Erythroblast (primary cell): ENCODE data around the gene ILK.

Source experiments
- DNase-seq, 2 experiments: peaks; one replicate each; lab custom pipeline; 2025; lab: John Stamatoyannopoulos, UW
- GATA1 ChIP-seq: IDR thresholded peaks from 2 replicates; pipeline ENCODE4 v1.6.1; 2011; ENCODE audit warnings: low read depth, mild to moderate bottlenecking, control low read depth, low read length, moderate library complexity
- POLR2A ChIP-seq: IDR thresholded peaks from 2 replicates; pipeline ENCODE4 v1.6.1; 2011; ENCODE audit warnings: mild to moderate bottlenecking, low read length

The ILK gene

DNA sequence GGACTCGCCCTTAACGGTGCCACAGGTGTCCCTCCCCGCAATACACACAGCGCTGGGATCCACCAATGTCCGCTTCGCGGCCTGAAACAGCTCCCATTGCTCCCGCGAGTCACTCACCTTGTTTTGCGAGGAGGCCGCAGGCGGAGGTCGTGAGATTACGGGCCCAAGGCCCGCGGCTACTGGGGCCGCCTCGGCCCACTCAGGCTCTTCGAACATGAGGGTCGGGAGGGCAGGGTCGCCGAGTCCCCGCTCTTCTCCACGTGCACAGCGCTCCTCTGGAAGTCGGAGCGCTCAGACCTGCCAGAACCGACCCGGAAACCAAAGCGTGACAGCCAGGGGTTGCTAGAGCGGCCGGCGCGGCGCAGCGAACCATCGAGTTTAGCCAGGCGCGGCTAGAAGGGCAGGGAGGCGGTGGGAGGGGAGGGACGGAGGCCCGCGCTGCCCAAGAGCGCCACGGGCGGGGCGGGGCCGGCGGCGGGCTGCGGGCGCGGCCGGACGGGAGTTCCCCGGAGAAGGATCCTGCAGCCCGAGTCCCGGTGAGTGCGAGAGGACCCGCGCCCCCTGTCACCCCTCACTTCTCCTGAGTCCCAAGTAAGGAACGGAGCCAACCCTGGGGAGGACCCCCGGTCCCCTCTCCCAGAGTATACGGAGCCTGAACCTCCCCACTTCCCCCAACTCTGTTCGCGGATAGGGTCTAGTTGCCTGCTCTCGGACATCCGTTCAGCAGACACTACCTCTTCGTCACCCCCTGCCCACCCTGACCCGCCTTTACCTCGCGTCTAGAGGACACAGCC is at the start of gene ILK, which contains the start of gene RRP8:
Gene ILK, plus strand, starts transcription at position 488 of the 794 bp plus-strand sequence. CDS start 498 bp downstream, outside the sequence.
Gene RRP8, minus strand, starts transcription at position 330 of the 794 bp plus-strand sequence. Its CDS starts 114 bp downstream, at position 216.
- DNase-seq = peak; percentile 91 to 95
- TF ChIP-seq GATA1 (no peak), POLR2A (peak; percentile 79)

DNA sequence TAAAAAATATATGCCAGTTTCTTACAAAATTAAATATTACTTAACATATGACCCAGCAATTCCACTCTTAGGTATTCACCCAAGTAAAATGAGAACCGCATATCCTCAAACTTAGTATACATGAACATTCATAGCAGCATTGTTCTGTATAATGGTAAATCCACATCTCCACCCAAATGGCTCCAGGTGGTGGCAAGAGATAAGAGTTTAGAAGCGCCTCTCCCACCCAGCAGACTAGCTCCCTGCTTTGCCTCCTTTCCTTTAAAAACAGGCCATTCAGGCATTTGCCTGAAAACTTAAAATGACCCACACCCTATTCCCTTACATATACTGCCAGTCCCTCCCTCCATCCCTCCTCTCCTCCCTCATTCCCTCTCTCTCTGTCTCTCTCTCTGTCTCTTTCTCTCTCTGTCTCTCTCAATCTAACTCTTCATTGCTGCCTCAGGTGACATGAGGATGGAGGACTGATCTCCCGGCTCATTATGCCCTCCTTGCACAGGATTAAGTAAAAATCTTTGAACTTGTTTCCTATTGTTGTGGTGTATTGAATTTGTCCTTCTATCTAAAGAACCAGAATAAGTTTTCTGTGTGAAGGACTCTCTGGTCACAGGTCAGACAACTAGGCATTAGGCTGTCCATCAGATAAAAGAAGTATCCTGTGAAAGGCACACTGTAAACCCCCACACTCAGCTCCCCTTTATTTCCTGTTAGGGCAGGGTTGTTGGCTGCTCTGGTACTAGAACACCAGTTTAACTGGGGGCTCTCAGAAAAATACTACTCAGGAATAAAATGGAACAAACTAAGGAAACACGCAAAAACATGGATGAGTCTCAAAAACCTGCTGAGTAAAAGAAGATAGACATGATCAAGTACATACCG is 48.5 kb upstream of the ILK start:
- TF ChIP-seq POLR2A (peak; percentile 47), GATA1 (peak; percentile 40)
- peak; percentile 87 to 91 for DNase-seq

DNA sequence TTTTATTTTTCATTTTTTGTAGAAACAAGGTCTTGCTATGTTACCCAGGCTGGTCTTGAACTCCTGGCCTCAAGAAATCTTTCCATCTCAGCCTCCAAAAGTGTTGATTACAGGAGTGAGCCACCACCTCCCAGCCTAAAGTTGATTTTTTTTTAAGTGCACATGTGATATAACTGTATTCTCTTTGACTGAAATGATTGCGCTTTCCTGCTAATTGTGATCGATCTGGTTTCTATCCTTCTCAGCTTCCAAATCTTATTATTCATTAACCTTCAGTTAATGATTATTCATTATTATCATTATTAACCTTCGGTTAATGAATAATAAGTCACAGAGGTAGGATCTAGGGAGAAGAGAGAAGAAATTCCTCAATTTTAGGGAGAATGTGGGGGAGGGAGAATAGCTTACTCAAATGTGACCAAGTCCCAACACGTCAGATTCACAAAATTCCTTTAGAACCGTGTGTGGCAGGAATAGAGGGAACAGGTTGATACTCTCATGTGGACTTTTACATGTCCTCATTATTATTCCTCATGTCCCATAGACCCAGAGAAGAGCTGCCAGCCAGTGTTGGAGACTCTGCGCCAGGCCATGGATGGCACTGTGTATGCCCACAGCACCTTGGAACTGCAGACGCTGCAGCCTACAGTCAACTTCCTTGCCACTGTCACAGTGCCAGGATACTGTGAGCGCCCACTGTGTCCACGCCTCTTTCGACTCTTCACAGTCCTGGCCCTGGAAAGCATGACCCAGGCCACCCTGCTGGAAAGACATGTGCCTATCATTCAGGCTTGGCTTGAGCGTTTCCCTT is 47.2 kb upstream of the ILK start:
- TF ChIP-seq POLR2A (no peak), GATA1 (no peak)

DNA sequence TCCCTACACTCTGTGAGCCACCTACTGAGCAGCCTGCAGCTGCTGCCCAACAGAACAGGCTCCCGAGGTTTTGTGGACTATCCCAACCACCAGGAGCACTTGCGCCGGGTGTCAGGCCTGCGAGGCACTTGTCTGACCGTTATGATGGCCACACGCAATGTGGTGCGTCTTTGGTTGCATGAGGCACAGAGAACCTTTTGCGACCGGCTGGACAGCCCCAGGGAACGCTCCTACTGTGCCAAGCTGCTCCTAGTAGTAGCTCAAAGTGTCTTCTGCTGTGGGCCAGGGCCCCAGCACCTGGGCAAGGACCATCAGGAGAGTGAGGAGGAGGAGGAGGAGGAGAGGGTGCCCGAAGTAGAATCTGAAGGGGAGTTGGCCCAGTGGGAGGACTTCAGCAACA is 46.5 kb upstream of the ILK start:
- no peak for DNase-seq

More for the DNA sequence above, 47.2 kb upstream of the ILK start:
- no peak for DNase-seq

DNA sequence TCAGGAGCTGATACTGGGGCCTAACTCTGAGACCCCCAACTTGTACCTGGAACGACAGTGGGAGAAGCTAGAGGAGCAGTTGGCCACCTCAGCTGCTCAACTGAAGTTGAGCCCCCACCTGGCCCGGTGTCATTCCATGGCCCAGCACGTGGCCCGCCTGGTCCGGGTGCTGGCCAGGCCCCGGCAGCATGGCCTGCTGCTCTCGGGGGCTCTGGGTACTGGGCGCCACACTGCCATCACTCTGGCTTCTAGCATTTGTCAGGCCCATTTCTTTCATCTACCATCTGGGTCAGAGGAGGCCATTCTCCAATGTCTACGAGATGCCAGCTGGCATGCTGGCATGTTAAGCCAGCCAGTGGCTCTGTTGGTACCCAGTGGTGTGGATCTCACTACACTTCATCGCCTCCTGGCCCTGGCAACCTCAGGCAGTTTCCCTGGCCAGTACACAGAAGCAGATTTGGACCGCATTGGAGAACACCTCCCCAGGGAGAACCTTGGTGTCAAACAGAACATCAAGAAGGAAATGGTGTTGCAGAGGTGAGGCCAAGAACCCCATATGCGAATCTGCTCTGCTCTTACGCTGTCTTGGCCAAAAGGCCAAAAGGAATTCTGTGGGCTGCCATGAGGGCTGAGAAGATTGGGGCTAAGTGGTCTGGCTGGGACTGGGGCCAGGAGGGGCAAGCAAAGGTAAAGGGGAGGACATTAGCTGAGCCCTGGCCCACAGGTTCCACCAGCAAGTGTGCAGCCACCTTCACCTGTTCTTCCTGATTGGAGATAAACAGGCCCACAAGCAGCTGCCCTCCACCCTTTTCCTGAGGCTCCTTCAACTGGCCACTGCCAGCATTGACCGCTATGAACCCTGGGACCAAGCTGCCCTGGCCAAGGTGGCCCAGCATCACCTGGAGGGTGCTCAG is 45.6 kb upstream of the ILK start:
- TF ChIP-seq GATA1 = no peak
- no peak for TF ChIP-seq POLR2A
- no peak for DNase-seq

More for the DNA sequence above, 46.5 kb upstream of the ILK start:
- no peak for TF ChIP-seq GATA1
- TF ChIP-seq POLR2A = no peak

DNA sequence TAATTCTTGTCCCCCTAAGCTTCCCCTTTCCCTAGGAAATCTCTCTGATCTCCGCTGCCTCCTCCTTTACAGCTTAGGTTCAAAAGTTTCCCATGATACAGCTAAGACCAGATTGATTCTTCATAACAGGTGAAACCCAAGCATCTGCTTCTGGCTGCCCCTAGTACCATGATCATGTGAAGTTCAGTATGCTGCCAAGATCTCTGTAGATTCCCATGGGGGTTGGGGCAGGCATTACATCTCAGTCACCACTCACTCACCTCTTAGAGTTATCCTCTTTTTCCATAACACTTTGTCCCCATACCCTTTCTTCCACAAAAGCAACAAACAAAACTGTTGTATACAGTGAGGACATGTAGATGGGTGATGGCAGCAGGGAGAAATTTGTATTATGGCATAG is 44.2 kb upstream of the ILK start:
- TF ChIP-seq GATA1 (no peak), POLR2A (no peak)
- no peak for DNase-seq

DNA sequence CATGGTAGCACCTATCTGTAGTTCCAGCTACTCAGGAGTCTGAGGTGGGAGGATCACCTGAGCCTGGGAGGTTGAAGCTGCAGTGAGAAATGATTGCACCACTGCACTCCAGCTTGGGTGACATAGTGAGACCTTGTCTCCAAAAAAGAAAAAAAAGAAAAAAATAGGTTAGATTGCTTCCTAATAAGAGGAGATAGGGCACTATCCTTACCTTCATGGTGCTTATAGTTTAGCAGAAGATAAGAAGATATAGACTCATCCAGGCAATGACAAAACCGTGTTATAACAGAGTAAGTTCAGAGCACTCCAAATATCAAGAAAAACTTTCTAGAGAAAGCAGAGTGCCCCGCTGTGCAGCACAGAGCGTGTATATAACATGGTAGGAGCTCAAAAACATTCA is 42.3 kb upstream of the ILK start:
- TF ChIP-seq GATA1 = no peak
- TF ChIP-seq POLR2A = no peak
- no peak for DNase-seq

DNA sequence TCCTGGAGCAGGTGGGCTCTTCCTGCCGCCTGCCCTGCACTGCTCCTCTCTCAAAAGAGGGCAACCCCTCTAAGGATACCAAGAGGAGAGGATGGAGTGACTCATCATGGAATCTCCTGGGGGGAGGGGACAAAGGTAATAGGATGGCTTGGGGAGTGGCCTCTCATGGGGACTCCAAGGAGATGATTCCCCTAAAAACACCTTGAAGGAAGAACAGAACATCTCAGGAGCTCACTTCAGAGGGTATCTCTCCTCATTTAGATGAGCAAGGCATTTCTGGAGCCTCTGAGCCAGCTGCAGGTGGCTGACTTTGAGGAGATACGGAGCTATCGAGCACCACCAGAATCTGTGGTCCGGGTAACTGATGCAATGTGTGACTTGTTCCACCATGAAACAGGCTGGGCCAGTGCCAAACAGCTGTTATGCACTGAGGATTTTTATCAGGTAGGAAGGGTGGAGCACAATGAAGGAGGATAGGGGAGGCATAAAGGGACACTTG is 40.4 kb upstream of the ILK start:
- DNase-seq = peak; percentile 82 to 84
- TF ChIP-seq GATA1 = no peak
- no peak for TF ChIP-seq POLR2A

DNA sequence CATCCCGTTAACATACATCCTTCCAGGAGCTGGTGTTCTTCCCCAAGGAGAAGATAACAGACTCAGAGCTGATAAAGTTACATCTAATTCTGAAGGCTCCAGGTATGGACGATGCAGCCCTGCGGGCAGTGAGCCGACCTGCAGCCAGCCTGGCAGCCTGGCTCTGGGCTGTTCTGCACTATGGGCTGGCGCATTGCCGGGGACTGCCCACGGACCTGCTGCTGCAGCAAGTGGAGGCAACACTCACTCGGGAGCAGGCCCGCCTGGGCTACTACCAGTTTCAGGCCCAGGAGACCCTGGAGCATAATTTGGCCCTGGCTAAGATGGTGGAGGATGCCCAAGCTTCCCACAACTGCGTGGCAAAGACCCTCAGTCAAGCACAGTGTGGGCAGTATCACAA is 39.9 kb upstream of the ILK start:
- DNase-seq = no peak
- TF ChIP-seq GATA1 (no peak), POLR2A (no peak)

DNA sequence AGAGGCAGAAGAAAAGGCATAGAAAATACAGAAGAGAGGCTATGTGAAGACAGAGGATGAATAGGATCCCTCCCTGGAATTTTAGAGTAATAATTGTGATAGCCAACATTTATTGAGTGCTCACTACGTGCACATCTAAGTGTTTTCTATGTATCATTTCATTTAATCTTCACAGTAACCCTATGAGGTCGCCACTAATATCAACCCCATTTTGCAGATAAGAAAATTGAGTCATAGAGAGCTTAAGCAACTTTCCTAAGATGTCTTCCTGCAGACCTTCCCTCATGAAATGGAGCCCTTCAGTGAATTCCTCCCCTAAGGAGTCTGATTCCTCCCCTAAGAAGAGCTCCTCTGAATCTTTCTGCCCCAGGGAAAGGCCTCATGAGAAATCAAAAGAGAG is 38.2 kb upstream of the ILK start:
- DNase-seq = peak in 1 of 2 experiments; percentile 23
- no peak for TF ChIP-seq GATA1
- TF ChIP-seq POLR2A = no peak

DNA sequence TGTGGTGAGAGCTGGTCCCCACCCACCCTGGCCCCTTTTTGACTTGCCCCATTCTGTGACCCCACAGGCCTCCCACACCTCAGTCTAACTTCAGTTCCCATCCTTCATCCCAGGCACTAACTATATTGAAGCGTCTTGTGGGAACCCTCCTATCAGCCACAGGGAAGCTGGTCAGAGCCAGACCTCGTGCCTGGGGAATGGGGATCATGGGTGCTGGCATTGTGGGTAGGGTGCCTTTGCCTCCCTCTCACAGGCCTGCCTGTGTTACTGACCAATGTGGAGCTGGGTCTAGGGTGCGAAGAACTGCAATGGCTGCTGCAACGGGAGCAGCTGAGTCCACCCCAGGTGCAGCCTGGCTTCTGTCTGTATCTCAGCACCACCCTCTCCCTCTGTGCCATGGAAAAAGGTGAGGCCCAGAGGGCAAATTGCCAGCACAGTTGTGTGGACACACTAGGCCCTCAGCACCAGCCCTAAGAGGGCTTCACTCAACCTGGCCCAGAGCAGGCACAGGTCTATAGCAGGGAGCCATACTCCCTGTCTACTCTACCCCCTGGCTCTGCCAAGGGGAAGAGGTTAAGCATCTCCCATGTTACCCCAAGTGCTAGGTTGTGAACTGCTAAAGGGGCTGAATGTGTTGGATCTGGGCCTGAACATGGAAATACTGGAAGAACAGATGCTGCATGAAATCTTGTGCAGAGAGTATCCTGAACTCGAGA is 37.4 kb upstream of the ILK start:
- no peak for DNase-seq
- TF ChIP-seq POLR2A = no peak
